A549 (cell line): ENCODE measurements around the gene CSPG4. TPM values are rescaled to one million over a fixed set of nuclear protein-coding genes. Genes with fewer than 3 reads are reported as not detected.
A peak's percentile ranks its signal among the peaks of the same experiment; 100 is the strongest.

ENCODE experiments used
- ATAC-seq, 2 experiments: fragments of 200-7000 bp in 1 of 2; fragments of >200 bp in 1 of 2; cut with Nextera tagmentation in 1 of 2; cut with Tn5 transposase in 1 of 2; 3 replicates each; pipeline versions ENCODE4 v1.8.0 to v1.9.1; 2018 to 2020; ENCODE audit warnings: mild to moderate bottlenecking in 1 of 2, moderate library complexity in 1 of 2
- CTCF ChIA-PET: fragments of 300-600 bp; sonication (Branson Sonifier 250); formaldehyde crosslinking; extraction: SDS; loops from one replicate; lab custom pipeline; 2021; ENCODE audit warnings: antibody characterized with exemption, inconsistent platforms; lab: Yijun Ruan, JAX
- POLR2A ChIA-PET: fragments of 350-600 bp; formaldehyde crosslinking; extraction: SDS; loops from one replicate; lab custom pipeline; 2021; ENCODE audit warnings: antibody characterized with exemption, inconsistent platforms; lab: Yijun Ruan, JAX
- DNase-seq, 2 experiments: peaks; one replicate each; pipeline versions ENCODE4 v3.0.0 to v3.0.0-alpha.2; 2011 to 2016; ENCODE audit warnings: low read depth in 1 of 2, low spot score in 1 of 2
- FAIRE-seq: peaks from 2 replicates; lab custom pipeline; 2011; peaks lifted over from hg19 to GRCh38; lab: Jason Lieb, UNC
- H3K27ac ChIP-seq, 2 experiments: fragments of >200 bp; sonication (Bioruptor Twin); formaldehyde crosslinking; 3 replicates each; pipeline ENCODE4 v1.5.1; 2016 to 2017
- H3K4me1 ChIP-seq: fragments of >200 bp; sonication (Bioruptor Twin); formaldehyde crosslinking; 3 replicates; pipeline ENCODE4 v1.6.1; 2016
- H3K4me2 ChIP-seq: fragments of >200 bp; sonication (Bioruptor Twin); formaldehyde crosslinking; 3 replicates; pipeline ENCODE4 v1.6.1; 2016
- H3K4me3 ChIP-seq: fragments of >200 bp; sonication (Bioruptor Twin); formaldehyde crosslinking; 3 replicates; pipeline ENCODE4 v1.5.1; 2016
- H3K9me3 ChIP-seq: fragments of >200 bp; sonication (Bioruptor Twin); formaldehyde crosslinking; 3 replicates; pipeline ENCODE4 v1.6.1; 2016
- CHD4 ChIP-seq: fragments of 200-600 bp; sonication (generic); IDR thresholded peaks from 2 replicates; pipeline ENCODE4 v1.6.1; 2016; ENCODE audit warnings: antibody characterized with exemption, mild to moderate bottlenecking, borderline replicate concordance
- FOSB ChIP-seq: fragments of 250-450 bp; sonication (Bioruptor Pico); IDR thresholded peaks from 2 replicates; pipeline ENCODE4 v1.5.0; 2020; ENCODE audit warnings: mild to moderate bottlenecking, moderate library complexity
- GATA3 ChIP-seq: IDR thresholded peaks from 2 replicates; pipeline ENCODE4 v1.6.1; 2012; ENCODE audit warnings: borderline replicate concordance
- HDAC2 ChIP-seq: fragments of 200-600 bp; sonication (generic); IDR thresholded peaks from 2 replicates; pipeline ENCODE4 v1.6.1; 2016
- HOXA7 ChIP-seq: fragments of 250-450 bp; sonication (Bioruptor Pico); IDR thresholded peaks from 2 replicates; pipeline ENCODE4 v1.5.0; 2020; ENCODE audit warnings: mild to moderate bottlenecking, moderate library complexity
- RFX5 ChIP-seq: fragments of 450-650 bp; IDR thresholded peaks from 2 replicates; pipeline ENCODE4 v1.7.1; 2014; ENCODE audit warnings: antibody characterized with exemption, mild to moderate bottlenecking, moderate library complexity
- ZNF302 ChIP-seq: fragments of 250-450 bp; sonication (Bioruptor Pico); IDR thresholded peaks from 2 replicates; pipeline ENCODE4 v1.9.0; 2021; ENCODE audit warnings: inconsistent platforms, mild to moderate bottlenecking, moderate library complexity
- ZSCAN20 ChIP-seq: fragments of 250-450 bp; sonication (Bioruptor Pico); IDR thresholded peaks from 2 replicates; pipeline ENCODE4 v1.8.0; 2022; ENCODE audit warnings: mild to moderate bottlenecking, moderate library complexity
- WGBS: methylation state at CpG from one replicate; pipeline ENCODE4 v1.1.6; 2017; ENCODE audit errors: missing lambda C conversion rate; 5-methylcytosine and 5-hydroxymethylcytosine counted together
- polyA plus RNA-seq, 4 experiments: library from polyadenylated mRNA; depleted of rRNA in 3 of 4; stranded (reverse); fragments of >200 nt; fragmentation: RNase III in 1 of 4; extraction: RNeasy Plus Mini Kit Qiagen cat#74134 plus additional on column Dnase treatment in 1 of 4; gene quantifications; 2 replicates in 3 of 4; 3 replicates in 1 of 4; pipeline ENCODE4 v1.2.3, GENCODE V29; 2011 to 2017
- TF ChIP-seq, protein P1 (sequence below): fragments of 450-650 bp; IDR thresholded peaks from 2 replicates; pipeline ENCODE4 v1.6.1; 2014; ENCODE audit warnings: antibody characterized with exemption
- TF ChIP-seq, protein P2 (sequence below): fragments of >200 bp; sonication (Bioruptor Twin); formaldehyde crosslinking; IDR thresholded peaks from 3 replicates; pipeline ENCODE4 v1.5.1; 2016
- TF ChIP-seq, protein P3 (sequence below): fragments of 250-450 bp; sonication (Bioruptor Pico); IDR thresholded peaks from 2 replicates; pipeline ENCODE4 v1.5.0; 2020; ENCODE audit warnings: low read depth, mild to moderate bottlenecking, moderate library complexity
- TF ChIP-seq, protein P4 (sequence below): fragments of >200 bp; sonication (Bioruptor Twin); formaldehyde crosslinking; IDR thresholded peaks from 3 replicates; pipeline ENCODE4 v1.6.1; 2016

CSPG4 gene
- polyA plus RNA-seq, 2 of the 4 experiments (the other 2 are of a cell fraction) = 0.01 to 0.06 TPM

DNA sequence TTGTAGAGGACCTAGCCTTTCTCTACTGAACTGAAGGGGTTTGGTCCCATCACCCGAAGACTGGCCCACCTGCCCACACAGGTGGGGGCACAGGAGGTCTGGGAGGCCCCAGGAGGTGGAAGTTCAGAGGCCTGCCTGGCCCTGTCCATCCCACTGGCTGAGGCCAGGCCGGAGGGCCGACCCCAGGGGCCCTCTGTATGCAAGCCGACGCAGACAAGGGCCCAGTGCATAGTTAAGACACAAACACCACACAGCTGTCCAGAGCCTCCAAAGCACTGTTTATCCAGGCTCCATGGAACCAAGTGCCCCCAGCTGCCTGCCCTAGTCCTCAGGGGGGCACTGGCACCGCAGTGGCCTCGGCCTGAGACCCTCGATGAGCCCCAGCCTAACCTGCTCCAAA lies 38.3 kb downstream of the CSPG4 start:
- POLR2A ChIA-PET = no interaction called here
- H3K9me3 ChIP-seq = no peaks in the 10 kb centered on the region
- no peak overlapping the region for H3K27ac ChIP-seq
- ATAC-seq = no peak
- H3K4me2 ChIP-seq = no peak overlapping the region
- CTCF ChIA-PET = interaction anchor here (1.2 to 23.4 kb wide), 8 partner anchors 9 to 307 kb away, joined by 3 to 394 read pairs (median 8); partner anchors contain the start of genes IMP3, MAN2C1, SNUPN and SNX33
- H3K4me1 ChIP-seq = peaks cover 22% of the 10 kb centered on the region
- no peak for TF ChIP-seq ZSCAN20
- no peak for TF ChIP-seq FOSB (CRISPR knock-in tag)
- TF ChIP-seq HOXA7 (CRISPR knock-in tag) = no peak
- TF ChIP-seq, protein P1, sequence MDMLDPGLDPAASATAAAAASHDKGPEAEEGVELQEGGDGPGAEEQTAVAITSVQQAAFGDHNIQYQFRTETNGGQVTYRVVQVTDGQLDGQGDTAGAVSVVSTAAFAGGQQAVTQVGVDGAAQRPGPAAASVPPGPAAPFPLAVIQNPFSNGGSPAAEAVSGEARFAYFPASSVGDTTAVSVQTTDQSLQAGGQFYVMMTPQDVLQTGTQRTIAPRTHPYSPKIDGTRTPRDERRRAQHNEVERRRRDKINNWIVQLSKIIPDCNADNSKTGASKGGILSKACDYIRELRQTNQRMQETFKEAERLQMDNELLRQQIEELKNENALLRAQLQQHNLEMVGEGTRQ = no peak
- TF ChIP-seq CHD4 = no peak
- TF ChIP-seq, protein P2, sequence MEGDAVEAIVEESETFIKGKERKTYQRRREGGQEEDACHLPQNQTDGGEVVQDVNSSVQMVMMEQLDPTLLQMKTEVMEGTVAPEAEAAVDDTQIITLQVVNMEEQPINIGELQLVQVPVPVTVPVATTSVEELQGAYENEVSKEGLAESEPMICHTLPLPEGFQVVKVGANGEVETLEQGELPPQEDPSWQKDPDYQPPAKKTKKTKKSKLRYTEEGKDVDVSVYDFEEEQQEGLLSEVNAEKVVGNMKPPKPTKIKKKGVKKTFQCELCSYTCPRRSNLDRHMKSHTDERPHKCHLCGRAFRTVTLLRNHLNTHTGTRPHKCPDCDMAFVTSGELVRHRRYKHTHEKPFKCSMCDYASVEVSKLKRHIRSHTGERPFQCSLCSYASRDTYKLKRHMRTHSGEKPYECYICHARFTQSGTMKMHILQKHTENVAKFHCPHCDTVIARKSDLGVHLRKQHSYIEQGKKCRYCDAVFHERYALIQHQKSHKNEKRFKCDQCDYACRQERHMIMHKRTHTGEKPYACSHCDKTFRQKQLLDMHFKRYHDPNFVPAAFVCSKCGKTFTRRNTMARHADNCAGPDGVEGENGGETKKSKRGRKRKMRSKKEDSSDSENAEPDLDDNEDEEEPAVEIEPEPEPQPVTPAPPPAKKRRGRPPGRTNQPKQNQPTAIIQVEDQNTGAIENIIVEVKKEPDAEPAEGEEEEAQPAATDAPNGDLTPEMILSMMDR = no peak
- 68% methylated on average over 5 of the region's 8 CpGs for WGBS
- no peak for DNase-seq
- no peak for FAIRE-seq
- H3K4me3 ChIP-seq = no peak overlapping the region

DNA sequence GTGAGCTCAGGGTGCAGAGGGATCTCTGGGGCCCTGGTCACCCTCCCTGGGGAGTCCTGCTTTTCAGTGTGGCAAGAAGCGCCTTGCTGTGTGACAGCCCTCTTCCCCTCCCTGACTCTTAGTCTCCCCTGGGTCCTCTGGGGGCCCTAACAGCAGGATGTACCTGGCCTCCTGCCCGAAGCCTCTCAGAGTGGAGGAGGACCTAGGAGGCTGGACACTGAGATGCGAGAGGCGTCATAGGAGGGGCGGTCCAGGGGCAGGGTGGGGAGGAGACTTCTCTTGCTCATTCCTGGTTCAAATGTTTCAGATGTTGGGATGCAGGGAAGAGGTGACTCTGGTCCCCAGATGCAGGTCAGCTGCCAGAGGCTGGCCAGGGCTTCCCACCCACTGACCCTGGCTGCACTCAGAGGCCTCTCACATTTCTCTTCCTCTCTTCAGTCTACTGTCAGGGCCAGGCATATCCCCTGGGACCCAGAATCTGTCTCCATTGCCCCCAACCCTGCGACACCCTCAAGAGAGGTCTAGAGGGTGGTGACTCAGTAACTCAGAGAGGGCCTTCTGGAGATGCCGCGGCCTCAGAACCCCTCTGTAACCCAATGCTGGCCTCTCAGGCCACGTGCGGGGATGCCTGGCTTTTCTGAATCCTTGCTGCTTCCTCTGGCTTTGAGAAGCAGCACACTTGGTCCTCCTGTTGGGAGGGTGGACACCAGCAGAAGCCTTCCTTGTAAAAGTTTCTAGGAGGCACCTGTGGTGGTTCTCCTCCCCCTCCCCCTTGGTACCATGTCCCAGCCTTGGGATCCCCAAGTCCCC lies 39.0 kb downstream of the CSPG4 start:
- ATAC-seq (peak in 1 of 2 experiments; percentile 18; a peak in 3 of 6 replicates), DNase-seq (no peak), FAIRE-seq (no peak)
- H3K4me3 ChIP-seq = no peak overlapping the region
- ChIA-PET POLR2A (interaction anchor here (0.9 kb wide), 1 partner anchor 34 kb away, joined by 3 read pairs; the partner anchor contains the start of gene IMP3), CTCF (interaction anchor here (0.6 to 23.4 kb wide), 7 partner anchors 9 to 306 kb away, joined by 3 to 394 read pairs (median 10); partner anchors contain the start of genes IMP3, MAN2C1, SNUPN and SNX33)
- H3K9me3 ChIP-seq = no peaks in the 10 kb centered on the region
- peak overlapping the region; percentile 60 for H3K4me2 ChIP-seq
- peaks cover 29% of the 10 kb centered on the region for H3K4me1 ChIP-seq
- peak overlapping the region; percentile 66 to 78 for H3K27ac ChIP-seq
- WGBS = 92% methylated on average over 9 of the region's 10 CpGs
- TF ChIP-seq HDAC2 = no peak
- TF ChIP-seq ZNF302 (CRISPR knock-in tag) = no peak
- TF ChIP-seq, protein P3, sequence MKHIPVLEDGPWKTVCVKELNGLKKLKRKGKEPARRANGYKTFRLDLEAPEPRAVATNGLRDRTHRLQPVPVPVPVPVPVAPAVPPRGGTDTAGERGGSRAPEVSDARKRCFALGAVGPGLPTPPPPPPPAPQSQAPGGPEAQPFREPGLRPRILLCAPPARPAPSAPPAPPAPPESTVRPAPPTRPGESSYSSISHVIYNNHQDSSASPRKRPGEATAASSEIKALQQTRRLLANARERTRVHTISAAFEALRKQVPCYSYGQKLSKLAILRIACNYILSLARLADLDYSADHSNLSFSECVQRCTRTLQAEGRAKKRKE (CRISPR knock-in tag) = no peak
- TF ChIP-seq, protein P1 = no peak
- no peak for TF ChIP-seq GATA3
- TF ChIP-seq, protein P4, sequence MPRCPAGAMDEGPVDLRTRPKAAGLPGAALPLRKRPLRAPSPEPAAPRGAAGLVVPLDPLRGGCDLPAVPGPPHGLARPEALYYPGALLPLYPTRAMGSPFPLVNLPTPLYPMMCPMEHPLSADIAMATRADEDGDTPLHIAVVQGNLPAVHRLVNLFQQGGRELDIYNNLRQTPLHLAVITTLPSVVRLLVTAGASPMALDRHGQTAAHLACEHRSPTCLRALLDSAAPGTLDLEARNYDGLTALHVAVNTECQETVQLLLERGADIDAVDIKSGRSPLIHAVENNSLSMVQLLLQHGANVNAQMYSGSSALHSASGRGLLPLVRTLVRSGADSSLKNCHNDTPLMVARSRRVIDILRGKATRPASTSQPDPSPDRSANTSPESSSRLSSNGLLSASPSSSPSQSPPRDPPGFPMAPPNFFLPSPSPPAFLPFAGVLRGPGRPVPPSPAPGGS = no peak
- no peak for TF ChIP-seq RFX5
- TF ChIP-seq, all 56 proteins: peak for 0
